SKM-1 (cell line): ENCODE data around the gene LRRC8D.

Experiments used
- DNase-seq: peaks from one replicate; lab custom pipeline; 2025; ENCODE audit not compliant: unreplicated experiment; lab: John Stamatoyannopoulos, UW

Gene LRRC8D

DNA sequence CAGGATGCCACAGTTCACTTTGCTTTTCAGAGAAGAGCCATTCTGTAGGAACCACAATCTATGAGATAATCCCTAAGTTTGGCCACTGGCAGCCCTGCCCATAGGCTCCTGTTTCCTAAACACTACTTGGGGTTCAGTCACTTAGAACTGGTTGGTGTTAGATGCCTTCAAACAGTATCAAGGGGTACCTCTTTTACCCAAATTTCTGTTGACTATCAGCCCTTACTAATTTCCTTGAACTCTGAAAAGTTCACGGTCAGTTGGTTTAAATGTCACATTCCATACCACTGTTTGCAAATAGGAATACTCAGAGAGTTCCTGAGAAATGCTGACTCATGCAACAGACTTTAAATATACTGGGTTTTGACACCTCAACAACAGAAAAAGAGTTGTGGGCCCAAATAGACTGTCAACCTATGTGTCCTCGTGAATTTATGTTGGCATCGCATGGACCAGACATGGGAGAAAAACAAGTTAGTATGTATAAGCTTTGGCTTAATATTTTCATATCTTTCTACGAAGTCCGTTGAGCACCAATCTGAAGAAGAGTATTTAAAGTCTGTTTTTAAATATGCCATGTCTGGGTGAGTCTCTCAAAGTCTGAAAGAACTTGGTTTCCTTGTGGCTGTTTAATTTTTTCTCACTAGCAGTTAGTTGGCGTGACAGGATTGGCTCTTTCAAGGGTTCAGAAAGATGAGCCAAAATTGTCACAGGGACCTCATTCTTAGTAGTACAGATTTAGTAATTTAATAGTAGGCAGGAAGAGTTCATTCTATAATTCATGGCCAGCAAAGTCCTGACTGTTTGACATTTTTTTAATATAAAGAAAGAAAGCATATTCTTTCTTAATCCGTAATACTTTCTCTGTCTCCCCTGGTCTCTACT lies 117.6 kb downstream of the LRRC8D start:
- DNase-seq = no peak

DNA sequence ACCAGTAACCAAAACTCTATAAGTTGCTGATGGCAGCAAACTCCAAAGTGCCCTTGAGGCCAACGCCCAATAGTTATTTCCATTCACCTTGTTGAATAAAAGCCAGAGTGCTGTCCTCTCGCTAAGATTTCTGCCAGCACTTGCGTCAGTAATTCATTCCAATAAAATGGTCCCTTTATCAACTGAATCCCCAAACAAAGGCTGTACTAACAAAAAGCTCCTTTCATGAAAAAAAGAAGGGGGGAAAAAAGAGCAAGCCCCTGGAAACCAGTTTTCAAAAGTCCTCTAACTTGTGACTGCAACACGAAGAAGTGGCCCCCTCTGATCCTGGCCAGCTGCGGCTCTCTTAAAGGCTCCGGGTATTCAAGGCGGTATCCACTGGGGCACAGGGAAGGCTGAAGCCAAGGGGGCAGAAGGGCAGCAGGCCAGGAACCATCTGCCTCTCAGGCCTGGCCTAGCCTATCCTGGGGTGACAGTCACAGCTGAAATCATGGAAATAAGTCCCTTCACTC lies 118.3 kb downstream of the LRRC8D start:
- DNase-seq = no peak

DNA sequence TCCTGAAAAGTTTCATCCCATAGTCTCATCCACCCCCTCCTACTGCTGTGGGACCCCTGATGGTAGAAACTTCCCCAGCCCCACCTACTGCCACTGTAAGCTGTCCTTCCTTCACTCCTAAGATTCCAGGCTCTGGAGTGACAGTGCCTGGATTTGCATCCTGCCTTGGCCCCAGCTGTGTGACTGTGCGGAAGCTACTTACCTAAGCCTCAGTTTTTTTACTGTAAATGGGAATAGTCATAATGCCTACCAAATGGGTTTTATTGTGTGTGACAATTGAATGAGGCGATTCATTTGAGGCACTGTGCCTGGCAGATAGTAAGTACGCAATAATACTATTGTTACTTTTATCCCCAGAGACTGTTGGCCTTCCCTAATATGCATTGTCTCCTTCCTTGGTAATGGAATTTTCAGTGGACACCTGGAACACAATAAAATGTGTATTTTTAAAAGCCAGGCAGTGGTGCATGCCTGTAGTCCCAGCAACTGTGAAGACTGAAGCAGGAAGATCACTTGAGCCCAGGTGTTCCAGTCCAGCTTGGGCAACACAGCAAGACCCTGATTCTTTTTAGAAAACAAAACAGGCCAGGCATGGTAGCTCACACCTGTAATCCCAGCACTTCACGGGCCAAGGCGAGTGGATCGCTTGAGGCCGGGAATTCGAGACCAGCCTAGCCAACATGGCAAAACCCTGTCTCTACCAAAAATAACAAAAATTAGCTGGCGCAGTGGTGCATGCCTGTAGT lies 119.0 kb downstream of the LRRC8D start:
- no peak for DNase-seq

DNA sequence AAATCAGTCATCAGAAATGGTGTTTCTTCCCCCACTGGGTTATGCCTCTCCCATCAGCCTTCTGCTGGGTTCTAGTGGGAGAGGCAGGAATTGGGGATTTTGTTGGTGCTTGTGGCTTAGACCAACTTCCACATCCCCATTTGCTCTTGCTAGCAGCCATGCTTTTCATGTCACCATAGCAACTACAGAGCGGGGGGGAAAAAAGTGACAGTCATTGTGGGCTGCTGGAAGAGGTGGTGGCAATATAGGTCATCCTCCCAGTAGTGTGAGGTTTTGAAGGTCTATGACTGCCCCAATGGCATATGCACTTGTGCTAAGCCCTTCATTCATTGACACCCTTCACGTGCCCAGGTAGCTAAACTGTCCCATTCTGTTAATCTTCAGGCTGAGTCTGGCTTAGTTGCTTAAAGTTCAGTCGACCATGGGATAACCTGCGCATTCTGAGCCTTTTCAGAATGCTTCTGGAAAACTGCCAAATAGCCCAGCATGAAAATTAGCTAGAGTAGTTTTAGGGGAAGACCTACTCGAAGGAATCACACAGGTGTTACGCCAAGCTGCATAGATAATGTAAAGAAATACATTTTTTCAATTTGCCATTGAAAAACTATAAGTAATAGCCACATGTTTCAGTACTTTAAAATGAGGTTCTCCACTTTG lies 120.4 kb downstream of the LRRC8D start:
- DNase-seq = peak; percentile 28

DNA sequence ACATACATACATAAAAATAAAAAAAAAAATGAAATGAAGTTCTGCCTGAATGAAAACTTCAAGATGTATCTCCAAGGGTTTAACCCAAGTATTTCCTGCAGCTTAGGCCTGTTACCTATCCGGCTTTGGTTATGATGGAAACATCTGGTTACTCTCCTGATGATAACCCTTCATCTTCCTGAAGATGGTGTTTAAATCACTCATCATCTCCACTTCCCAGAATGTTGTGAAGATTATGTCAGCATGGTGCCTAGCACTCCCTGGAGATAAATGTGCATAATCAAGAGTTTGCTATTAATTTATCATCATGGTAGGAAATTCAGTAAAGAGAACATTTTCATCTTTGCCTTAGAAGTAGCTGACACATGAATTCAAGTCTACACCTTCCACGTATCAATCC lies 121.2 kb downstream of the LRRC8D start:
- no peak for DNase-seq

DNA sequence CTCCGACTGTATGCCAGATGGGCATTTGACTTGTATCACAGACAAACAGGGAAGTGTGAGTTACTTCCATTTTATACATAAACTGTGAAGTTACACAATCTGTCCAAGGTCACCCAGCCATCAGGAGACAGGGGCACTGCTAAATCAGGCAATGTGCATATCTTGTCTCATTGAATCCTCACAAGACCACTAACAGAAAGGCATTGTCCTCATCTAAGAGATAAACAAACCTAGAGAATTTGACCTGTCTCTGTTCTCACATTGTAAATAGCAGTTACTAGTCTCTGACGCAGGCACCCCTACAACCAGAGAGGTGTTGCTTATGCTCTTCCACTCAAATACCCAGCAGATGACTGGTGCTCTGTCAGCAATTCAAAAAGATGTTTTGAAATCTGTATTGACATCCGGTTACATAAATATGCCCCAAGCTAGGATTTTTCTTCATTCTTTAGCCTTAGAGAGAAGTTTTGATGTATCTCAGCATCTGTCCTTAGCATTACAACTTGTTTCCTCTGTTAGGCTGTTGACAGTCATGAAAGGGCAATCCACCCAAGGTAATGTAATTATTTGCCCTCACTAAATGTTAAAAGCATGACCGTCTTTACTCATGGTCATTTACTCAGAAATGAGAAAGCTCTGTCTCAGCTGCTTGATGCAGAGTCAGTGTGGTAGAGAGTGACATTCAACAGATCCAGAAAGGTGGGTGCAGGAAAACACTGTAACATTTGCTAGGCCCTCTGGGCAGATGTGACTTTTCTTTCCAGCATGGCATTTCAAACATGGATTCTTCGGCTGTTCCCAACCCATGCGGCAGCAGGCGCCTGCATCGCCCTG lies 122.2 kb downstream of the LRRC8D start:
- no peak for DNase-seq

DNA sequence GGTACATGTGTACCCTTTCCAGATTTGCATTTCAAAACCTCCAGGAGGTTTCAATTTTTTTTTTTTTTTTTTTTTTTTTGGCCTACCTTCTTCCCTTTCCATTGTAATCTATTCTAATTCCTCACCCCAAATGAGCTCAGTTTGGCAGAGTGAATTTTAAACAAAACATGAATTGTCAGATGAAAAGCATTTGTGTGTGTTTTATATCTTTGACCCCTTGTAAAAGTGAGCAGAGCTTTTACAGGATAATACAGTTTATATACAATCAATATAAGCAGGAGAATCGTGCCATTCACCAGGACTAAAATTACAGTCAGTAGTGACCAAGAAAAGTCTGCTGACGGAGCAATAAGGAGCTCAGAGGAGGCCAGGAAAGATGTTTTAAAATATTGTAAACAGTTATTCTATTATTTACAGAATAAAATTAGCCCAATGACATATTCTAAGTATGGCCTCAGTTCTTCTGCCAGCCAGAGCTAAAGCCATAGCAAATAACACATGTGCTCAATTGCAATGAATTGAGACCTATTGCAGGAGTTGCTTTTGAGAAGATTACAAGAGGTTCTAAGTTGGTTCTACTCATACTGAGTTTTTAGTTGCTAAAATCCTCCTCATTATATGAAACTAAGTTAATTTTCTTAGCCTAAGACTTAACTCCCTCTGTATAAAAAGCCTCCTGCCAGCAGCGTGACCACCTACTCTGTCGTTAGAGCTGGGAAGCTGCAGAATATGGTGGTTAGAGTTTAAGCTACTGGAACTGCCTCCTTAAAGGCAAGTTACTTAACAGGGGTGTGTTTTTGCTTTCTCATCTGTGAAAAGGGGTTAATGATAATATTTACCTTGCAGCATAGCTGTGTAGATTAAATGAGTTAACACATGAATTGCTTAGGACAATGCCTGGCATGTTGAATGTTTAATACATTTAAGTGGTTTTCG lies 123.3 kb downstream of the LRRC8D start:
- DNase-seq = no peak

DNA sequence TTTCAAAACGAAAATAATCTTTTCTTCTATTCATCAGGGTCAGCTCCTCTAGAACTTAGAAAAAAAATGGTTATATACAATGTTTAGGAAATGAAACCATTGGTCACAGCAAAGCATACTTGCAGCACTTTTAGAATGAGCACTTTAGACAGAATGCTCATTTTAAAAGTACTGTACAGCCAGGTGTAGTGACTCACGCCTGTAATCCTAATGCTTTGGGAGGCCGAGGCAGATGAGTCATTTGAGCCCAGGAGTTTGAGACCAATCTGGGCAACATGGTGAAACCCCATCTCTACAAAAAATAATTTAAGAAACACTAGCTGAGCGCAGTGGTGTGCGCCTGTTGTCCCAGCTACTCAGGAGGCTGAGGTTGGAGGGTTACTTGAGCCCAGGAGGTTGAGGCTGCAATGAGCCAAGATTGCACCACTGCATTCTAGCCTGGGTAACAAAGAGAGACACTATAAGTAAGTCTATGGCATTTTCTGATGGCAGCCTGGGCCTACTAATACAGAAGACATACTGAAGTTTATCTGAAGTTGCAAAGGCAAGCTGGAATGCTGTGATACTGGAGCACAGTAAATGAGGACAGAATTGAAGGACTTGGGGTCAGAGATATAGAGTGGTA lies 125.1 kb downstream of the LRRC8D start:
- no peak for DNase-seq

DNA sequence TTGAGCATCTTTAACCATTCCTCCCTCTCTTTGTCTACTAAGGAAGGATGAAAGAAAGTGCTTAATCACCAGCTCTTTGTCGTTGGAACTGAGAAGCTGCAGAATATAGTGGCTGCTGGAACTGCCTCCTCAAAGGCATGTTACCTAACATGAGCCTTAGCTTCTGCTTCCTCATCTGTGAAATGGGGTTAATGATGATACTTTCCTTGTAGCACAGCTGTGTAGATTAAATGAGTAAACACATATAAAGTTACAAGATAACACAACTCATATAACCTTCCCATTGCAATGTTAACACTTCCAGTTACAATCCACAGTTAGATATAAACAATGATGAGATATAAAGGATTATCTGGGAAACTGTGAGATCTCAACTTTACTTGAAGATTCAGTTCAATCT lies 125.7 kb downstream of the LRRC8D start:
- DNase-seq = no peak

DNA sequence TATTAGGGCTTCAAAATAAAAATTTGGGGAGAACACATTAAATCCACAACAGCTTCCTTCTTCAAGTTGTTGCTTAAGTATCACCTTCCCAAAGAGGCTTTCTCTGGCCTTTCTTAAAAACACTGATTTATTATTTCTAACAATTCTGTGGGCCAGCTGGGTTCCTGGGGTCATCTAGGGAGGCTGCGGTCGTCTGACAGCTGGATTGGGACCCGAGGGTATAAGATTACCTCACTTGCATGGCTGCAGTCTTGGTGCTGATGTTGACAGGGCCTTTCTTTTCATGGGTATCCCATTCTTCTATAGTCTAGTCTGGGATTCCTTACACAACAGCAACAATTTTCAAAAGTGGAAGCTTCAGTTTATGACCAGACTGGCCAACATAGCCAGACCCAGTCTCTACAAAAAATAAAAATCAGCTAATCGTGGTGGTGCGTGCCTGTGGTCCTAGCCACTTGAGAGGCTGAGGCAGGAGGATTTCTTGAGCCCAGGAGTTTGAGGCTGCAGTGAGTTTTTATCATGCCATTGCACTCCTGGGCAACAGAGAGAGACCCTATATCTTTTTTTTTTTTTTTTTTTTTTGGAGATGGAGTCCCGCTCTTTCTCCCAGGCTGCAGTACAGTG lies 128.0 kb downstream of the LRRC8D start:
- no peak for DNase-seq

DNA sequence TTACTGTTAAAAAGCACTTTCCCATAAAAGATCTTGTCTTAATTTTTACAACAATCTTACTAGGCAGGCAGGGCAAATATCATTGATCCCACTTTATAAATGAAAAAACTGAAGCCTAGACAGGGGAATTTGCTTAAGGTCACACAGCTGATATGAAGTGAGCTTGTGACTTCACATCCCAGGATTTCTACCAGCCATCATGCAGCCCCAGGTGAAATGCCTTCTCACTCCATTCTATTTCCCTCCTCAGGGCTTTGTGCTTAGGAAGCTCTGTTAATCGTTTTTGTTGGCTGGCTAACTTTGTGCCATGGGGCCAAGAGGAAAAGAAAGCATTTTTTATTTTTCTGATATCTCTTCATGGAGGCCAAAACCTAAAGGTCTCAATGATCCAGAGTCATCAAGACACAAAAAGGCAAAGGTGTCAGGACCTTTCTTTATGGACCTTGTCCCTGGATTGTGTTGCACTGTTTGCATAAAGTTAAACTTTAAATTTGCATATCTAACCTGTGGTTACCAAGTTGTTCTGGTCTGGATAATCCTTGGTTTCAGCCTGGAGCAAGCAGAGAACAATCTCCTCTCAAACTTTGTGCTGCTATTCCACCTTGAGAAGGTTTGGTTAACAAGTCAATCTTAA lies 129.3 kb downstream of the LRRC8D start:
- DNase-seq = no peak

DNA sequence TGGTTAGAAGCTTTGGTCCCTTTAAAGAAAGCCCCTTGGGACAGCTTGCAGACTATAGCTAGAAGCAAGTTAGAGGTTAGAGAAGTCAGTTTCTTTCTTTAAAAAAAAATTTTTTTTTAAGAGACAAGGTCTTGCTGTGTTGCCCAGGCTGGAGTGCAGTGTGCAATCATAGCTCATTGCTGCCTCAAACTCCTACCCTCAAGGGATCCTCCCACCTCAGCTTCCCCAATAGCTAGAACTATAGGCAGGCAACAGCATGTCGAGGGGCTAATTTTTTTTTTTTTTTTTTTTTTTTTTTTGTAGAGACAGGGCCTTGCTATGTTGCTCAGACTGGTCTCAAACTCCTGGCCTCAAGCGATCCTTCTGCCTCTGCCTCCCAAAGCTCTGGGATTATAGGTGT lies 129.9 kb downstream of the LRRC8D start:
- DNase-seq = no peak

DNA sequence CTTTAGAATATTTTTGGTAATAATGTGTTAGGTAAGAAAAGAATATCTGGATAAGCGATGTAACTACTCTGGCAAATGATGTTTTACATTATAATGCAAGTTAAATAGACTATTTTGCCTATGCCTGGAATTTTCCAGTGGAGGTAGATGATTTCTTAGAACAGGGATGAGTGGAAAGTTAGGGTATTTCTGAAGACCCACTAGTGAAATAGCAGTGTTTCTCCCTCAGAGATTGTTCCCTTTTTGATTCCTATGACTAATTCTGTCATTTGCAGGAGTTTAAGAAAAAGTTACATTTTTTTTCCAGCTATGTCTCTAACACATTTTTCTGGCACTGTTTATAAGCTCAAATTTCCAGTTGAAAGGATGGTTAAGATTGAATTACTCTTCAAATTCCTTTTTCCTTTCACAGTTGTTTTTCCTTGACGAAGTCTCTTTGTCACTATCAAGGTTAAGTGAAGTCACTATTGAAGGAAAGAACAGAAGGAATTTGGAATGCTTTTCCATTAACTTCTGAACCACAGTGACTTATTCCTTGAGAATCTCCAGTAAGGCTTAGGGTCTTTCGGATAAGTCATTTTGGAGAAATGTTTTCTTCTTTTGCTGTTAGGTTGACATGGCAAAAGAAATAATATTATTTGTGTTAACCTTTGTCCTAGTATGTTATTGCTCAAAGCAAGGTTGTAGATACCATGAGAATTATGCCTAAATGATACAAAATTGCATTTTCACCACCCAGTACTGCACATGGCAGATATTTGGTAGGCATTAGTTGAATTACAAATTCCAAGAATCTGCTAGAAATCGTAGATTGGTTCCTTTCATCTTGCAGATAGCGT lies 131.2 kb downstream of the LRRC8D start:
- DNase-seq = no peak

DNA sequence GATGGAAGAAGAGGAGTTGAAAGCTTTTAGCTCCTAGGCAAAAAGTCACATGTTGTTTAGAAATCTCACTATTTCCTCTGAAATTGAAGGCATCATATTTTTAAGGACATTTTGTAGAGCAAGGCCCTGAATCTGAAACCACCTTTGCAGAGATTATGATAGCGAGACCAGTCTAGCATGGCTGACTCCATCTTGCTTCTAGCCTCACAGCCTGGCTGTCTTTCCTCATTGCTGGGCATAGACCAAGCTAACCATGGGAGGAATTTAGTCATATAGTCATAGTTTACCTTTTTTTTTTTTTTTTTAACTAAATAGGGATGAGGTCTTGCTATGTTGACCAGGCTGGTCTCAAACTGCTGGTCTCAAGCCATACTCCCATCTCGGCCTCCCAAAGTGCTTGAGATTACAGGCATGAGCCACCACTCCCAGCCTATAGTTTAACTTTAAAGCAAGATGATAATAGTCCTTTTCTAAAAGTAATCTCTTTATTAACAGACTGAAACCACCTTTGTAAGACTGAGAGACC lies 131.8 kb downstream of the LRRC8D start:
- no peak for DNase-seq

DNA sequence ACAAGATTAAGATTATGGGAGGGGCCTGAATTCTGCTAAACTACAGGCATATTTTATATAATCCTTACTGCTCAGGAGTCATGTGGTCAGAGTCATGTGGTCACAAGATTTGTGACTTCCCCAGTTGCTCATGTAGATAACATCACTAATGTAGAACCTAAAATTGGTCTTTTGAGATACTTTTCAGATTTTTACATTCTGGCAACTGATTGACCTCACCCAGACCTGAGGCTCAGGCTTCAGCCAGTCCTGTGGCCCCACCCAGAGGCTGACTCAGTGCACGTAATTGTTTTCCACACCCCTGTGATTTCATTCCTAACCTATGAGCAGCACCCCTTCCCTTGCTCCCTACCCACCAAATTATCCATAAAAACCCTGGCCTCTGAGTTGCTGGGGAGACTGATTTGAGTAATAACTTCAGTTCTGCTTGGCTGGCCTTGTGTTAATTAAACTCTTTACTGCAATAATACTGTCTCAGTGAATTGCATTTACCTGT lies 132.3 kb downstream of the LRRC8D start:
- no peak for DNase-seq

DNA sequence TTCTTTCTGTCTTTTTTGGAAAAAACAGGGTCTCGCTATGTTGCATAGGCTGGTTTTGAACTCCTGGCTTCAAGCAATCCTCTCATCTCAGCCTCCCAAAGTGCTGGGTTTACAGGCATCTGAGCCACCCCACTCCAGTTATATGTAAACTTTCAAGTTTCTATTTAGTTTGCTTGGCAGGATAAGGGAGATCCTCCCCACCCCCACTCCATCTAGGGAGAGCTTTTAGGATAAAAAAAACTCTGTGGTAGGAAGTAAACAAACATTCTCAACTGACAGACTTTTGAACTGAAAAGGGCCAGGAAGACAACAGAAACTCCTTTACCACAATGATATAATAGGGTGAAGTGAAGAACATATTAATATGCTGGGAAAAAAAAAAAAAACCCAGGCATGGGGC lies 133.1 kb downstream of the LRRC8D start:
- no peak for DNase-seq

DNA sequence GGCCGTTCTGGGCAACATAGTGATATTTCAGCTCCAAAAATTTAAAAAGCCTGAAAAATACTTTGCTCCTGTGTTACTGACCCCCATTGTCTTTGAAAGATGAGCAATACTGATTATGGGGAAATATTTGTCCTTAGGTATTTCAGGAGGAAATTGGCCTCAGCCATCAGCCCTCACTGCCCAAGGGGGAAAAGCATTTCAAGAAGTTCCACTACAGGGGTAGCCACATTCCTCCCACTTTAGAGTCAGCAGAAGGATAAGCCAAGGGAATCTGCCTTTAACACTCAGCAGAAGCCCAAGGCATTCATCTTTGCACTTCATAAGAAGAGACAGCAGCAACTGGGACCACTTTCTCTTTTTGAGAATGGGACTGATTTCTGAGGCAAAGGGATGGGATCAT lies 133.6 kb downstream of the LRRC8D start:
- DNase-seq = no peak
